Measurements from ENCODE around the gene PDE7B.

GRCh38 chr6:135946674-135947073, 95.2 kb downstream of the PDE7B start:
- TF ChIP-seq POLR2A (IDR thresholded peaks at IDR 0.05; ENCODE audit: low read depth, low read length): no peak
- no peak for TF ChIP-seq TAF1 (IDR thresholded peaks at IDR 0.05; ENCODE audit: low read depth, low read length)
- no peak for TF ChIP-seq SPI1 (IDR thresholded peaks at IDR 0.05; ENCODE audit: low read depth, low read length)
